Heart left ventricle (tissue), 13 donors: ENCODE results near the gene PCBP3.

Experiments used
- POLR2A ChIP-seq, 2 donors: fragments of 450-650 bp; IDR thresholded peaks; one replicate each; pipeline ENCODE4 v1.6.1; 2017; ENCODE audit warnings: antibody characterized with exemption in 2 of 2, mild to moderate bottlenecking in 2 of 2, moderate library complexity in 2 of 2
- TF ChIP-seq, protein P1 (sequence below), 12 donors: fragments of 200-600 bp; sonication (generic) in 4 of 12; IDR thresholded peaks; one replicate each; pipeline versions ENCODE4 v1.5.0 to v1.8.0; 2018 to 2022; ENCODE audit warnings: antibody characterized with exemption in 12 of 12, mild to moderate bottlenecking in 5 of 12
- donor health status: ischemic (EF 13 %, LVEDD 7.1; RV severe dilation, severe dysfunction).
- donor health status: DM: no; HTN: yes; CAD: no.
- donor health status: DM: no; HTN: no; CAD: no.
- donor health status: ischemic (EF 25% LVEDD 6.9; RV normal size, moderate dysfunction).
- donor health status: ischemic (EF 25% LVEDD 5.7; RV mildly dilated, moderate dysfunction).
- donor health status: ischemic (EF 35%, LVEDD 5.7; RV mildly dilated, moderate dysfunction).
- donor health status: nonischemic (EF 11% LVEDD 7.7; RV severe dilation, severe dysfunction).
- donor health status: DM: yes; HTN: yes; CAD: no.
- donor health status: PGD.
- donor health status: ischemic (EF 29% LVEDD 5.4; RV normal size, mild dysfunction).
- donor health status: nonischemic (EF 23%, LVEDD 6.1; RV moderate dilation, normal function).

DNA sequence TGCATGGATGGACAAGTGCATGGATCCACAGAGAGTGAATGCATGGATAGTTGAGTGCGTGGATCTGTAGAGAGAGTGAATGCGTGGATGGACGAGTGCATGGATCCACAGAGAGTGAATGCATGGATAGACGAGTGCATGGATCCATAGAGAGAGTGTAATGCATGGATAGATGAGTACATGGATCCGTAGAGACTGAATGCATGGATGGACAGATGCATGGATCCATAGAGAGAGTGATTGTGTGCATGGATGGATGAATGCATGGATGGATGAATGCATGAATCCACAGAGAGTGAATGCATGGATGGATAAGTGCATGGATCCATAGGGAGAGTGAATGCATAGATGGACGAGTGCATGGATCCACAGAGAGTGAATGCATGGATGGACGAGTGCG is 153.8 kb downstream of the PCBP3 start:
- TF ChIP-seq, protein P1, sequence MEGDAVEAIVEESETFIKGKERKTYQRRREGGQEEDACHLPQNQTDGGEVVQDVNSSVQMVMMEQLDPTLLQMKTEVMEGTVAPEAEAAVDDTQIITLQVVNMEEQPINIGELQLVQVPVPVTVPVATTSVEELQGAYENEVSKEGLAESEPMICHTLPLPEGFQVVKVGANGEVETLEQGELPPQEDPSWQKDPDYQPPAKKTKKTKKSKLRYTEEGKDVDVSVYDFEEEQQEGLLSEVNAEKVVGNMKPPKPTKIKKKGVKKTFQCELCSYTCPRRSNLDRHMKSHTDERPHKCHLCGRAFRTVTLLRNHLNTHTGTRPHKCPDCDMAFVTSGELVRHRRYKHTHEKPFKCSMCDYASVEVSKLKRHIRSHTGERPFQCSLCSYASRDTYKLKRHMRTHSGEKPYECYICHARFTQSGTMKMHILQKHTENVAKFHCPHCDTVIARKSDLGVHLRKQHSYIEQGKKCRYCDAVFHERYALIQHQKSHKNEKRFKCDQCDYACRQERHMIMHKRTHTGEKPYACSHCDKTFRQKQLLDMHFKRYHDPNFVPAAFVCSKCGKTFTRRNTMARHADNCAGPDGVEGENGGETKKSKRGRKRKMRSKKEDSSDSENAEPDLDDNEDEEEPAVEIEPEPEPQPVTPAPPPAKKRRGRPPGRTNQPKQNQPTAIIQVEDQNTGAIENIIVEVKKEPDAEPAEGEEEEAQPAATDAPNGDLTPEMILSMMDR (IDR thresholded peaks at IDR 0.05) = no peak
- TF ChIP-seq POLR2A (IDR thresholded peaks at IDR 0.05) = no peak
